ENCODE results near the gene FNDC3B.

The FNDC3B gene

GRCh38 chr3:172370419-172370818 is 331.0 kb downstream of the FNDC3B start:
- Histone ChIP-seq H3K4me1 (ENCODE audit: control insufficient read depth, insufficient read depth, low read length, poor library complexity, severe bottlenecking) (no peaks in the 10 kb centered on the region), H3K36me3 (ENCODE audit: control insufficient read depth, insufficient read depth, low read length) (peaks cover 88% of the 10 kb centered on the region), H3K4me3 (ENCODE audit: extremely low read depth, insufficient read depth, low read length, poor library complexity, severe bottlenecking) (no peak overlapping the region), H3K9me3 (ENCODE audit: control insufficient read depth, low read length) (no peaks in the 10 kb centered on the region), H3K27ac (ENCODE audit: low read depth, low read length, severe bottlenecking) (no peak overlapping the region)
- WGBS, 2 experiments (ENCODE audit: insufficient coverage in 2 of 2), result 100% methylated on average over 1 of the region's 3 CpGs

- WGBS, 2 experiments (ENCODE audit: insufficient coverage in 2 of 2), result 100% methylated on average over 1 of the region's 4 CpGs; no CpG with 5 or more reads in 1 of the 2 experiments
- Histone ChIP-seq H3K36me3 (ENCODE audit: control insufficient read depth, insufficient read depth, low read length) (peaks cover 86% of the 10 kb centered on the region), H3K27ac (ENCODE audit: low read depth, low read length, severe bottlenecking) (no peak overlapping the region), H3K4me1 (ENCODE audit: control insufficient read depth, insufficient read depth, low read length, poor library complexity, severe bottlenecking) (no peaks in the 10 kb centered on the region), H3K9me3 (ENCODE audit: control insufficient read depth, low read length) (no peaks in the 10 kb centered on the region), H3K4me3 (ENCODE audit: extremely low read depth, insufficient read depth, low read length, poor library complexity, severe bottlenecking) (no peak overlapping the region)
Observed at GRCh38 chr3:172371544-172371943, 332.2 kb downstream of the FNDC3B start.

- H3K36me3 ChIP-seq (ENCODE audit: control insufficient read depth, insufficient read depth, low read length), result peaks cover 88% of the 10 kb centered on the region
- no peak overlapping the region for H3K4me3 ChIP-seq (ENCODE audit: extremely low read depth, insufficient read depth, low read length, poor library complexity, severe bottlenecking)
- no peaks in the 10 kb centered on the region for H3K9me3 ChIP-seq (ENCODE audit: control insufficient read depth, low read length)
- no peaks in the 10 kb centered on the region for H3K4me1 ChIP-seq (ENCODE audit: control insufficient read depth, insufficient read depth, low read length, poor library complexity, severe bottlenecking)
- WGBS, 2 experiments (ENCODE audit: insufficient coverage in 2 of 2), result 89 to 93% methylated on average over 2 to 4 of the region's 4 CpGs
- H3K27ac ChIP-seq (ENCODE audit: low read depth, low read length, severe bottlenecking), result no peak overlapping the region
Observed at GRCh38 chr3:172372895-172373294, 333.5 kb downstream of the FNDC3B start.

- Histone ChIP-seq H3K27ac (ENCODE audit: low read depth, low read length, severe bottlenecking) (no peak overlapping the region), H3K4me3 (ENCODE audit: extremely low read depth, insufficient read depth, low read length, poor library complexity, severe bottlenecking) (no peak overlapping the region), H3K9me3 (ENCODE audit: control insufficient read depth, low read length) (peaks cover 4% of the 10 kb centered on the region), H3K4me1 (ENCODE audit: control insufficient read depth, insufficient read depth, low read length, poor library complexity, severe bottlenecking) (no peaks in the 10 kb centered on the region), H3K36me3 (ENCODE audit: control insufficient read depth, insufficient read depth, low read length) (peaks cover 88% of the 10 kb centered on the region)
- 93 to 98% methylated on average over 3 to 5 of the region's 5 CpGs for WGBS, 2 experiments (ENCODE audit: insufficient coverage in 2 of 2)
Observed at GRCh38 chr3:172373912-172374311, 334.5 kb downstream of the FNDC3B start.

DNA sequence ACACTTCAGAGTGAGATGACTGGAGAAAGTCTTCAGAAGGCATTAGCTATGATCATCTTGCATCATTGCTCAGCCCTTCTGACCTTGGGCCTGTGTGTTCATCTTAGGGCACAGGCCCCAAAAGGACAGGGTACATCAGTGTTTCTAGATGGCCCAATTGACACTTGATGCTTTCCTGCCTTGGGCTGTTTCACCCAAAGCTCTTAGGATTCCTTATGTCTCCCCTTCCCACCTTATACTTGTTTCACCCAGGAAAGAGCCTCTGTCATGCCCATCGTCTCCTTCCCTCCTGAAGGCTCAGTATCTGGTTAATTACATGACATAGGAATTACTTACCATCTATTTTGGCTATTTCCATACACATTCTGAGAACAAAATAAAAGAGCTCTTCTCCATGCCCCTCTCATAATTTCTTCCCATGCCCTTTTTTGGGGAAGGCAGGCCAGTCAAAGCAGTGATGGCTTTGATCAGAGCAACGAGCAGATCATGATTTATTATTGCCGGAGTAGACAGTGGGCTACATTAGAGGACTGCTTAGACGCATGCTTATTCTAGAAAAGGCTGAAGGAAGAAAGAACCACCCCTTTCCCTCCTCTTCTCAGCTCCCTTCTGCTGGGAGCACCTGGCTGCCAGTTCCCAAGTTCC is 335.9 kb downstream of the FNDC3B start:
- Histone ChIP-seq H3K27ac (ENCODE audit: low read depth, low read length, severe bottlenecking) (no peak overlapping the region), H3K9me3 (ENCODE audit: control insufficient read depth, low read length) (peaks cover 9% of the 10 kb centered on the region), H3K4me1 (ENCODE audit: control insufficient read depth, insufficient read depth, low read length, poor library complexity, severe bottlenecking) (no peaks in the 10 kb centered on the region), H3K4me3 (ENCODE audit: extremely low read depth, insufficient read depth, low read length, poor library complexity, severe bottlenecking) (no peak overlapping the region), H3K36me3 (ENCODE audit: control insufficient read depth, insufficient read depth, low read length) (peaks cover 94% of the 10 kb centered on the region)
- WGBS, 2 experiments (ENCODE audit: insufficient coverage in 2 of 2), result 91 to 100% methylated on average over 4 of the region's 4 CpGs

DNA sequence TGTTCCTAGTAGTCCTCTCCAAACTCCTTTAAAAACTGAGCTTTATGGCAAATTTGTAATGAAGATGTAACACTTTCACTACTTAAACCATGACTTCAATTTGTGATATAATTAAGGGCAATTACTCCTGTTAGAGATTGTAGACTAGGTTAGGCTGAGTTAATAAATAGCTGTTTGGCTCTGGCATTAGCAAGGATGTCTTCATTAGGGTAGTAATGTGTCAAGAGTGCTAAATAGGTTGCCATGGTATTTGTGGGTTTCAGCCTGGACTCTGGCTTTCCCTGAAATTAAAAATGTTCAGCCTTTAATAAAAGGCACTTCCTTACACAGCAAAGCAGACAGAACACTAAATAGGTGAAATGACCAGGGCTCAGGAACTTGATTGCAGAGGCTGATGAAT is 337.0 kb downstream of the FNDC3B start:
- H3K4me3 ChIP-seq (ENCODE audit: extremely low read depth, insufficient read depth, low read length, poor library complexity, severe bottlenecking), result no peak overlapping the region
- H3K36me3 ChIP-seq (ENCODE audit: control insufficient read depth, insufficient read depth, low read length), result peaks cover 93% of the 10 kb centered on the region
- no peak overlapping the region for H3K27ac ChIP-seq (ENCODE audit: low read depth, low read length, severe bottlenecking)
- H3K4me1 ChIP-seq (ENCODE audit: control insufficient read depth, insufficient read depth, low read length, poor library complexity, severe bottlenecking), result no peaks in the 10 kb centered on the region
- peaks cover 12% of the 10 kb centered on the region for H3K9me3 ChIP-seq (ENCODE audit: control insufficient read depth, low read length)

- 94 to 100% methylated on average over 3 to 4 of the region's 4 CpGs for WGBS, 2 experiments (ENCODE audit: insufficient coverage in 2 of 2)
- H3K27ac ChIP-seq (ENCODE audit: low read depth, low read length, severe bottlenecking), result no peak overlapping the region
- H3K9me3 ChIP-seq (ENCODE audit: control insufficient read depth, low read length), result peaks cover 12% of the 10 kb centered on the region
- no peaks in the 10 kb centered on the region for H3K4me1 ChIP-seq (ENCODE audit: control insufficient read depth, insufficient read depth, low read length, poor library complexity, severe bottlenecking)
- H3K4me3 ChIP-seq (ENCODE audit: extremely low read depth, insufficient read depth, low read length, poor library complexity, severe bottlenecking), result no peak overlapping the region
- H3K36me3 ChIP-seq (ENCODE audit: control insufficient read depth, insufficient read depth, low read length), result peaks cover 88% of the 10 kb centered on the region
Observed at GRCh38 chr3:172376881-172377280, 337.5 kb downstream of the FNDC3B start.

DNA sequence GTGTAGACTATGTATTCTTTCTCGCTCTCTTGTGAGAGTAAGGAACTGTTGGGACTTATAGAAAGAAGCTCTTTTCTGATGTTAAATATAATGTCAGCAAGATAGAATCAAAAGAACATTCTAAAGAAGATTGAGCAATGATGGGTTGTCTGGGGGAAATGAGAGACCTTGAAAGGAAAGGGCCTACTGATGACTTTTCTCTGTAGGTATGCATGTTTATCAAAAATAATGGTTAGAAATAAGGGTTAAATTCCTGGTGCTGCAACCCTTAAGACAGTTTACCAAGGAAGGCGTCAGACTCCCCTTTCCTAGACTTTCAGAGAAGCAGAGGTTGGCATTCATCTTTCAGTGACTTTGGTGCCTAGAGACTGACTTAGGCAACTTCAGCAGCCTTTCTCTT is 339.1 kb downstream of the FNDC3B start:
- no peak overlapping the region for H3K4me3 ChIP-seq (ENCODE audit: extremely low read depth, insufficient read depth, low read length, poor library complexity, severe bottlenecking)
- no peaks in the 10 kb centered on the region for H3K4me1 ChIP-seq (ENCODE audit: control insufficient read depth, insufficient read depth, low read length, poor library complexity, severe bottlenecking)
- peaks cover 12% of the 10 kb centered on the region for H3K9me3 ChIP-seq (ENCODE audit: control insufficient read depth, low read length)
- no peak overlapping the region for H3K27ac ChIP-seq (ENCODE audit: low read depth, low read length, severe bottlenecking)
- 100% methylated on average over 1 of the region's 2 CpGs for WGBS, 2 experiments (ENCODE audit: insufficient coverage in 2 of 2)
- H3K36me3 ChIP-seq (ENCODE audit: control insufficient read depth, insufficient read depth, low read length), result peaks cover 77% of the 10 kb centered on the region

GRCh38 chr3:172379372-172379771 is 340.0 kb downstream of the FNDC3B start:
- H3K36me3 ChIP-seq (ENCODE audit: control insufficient read depth, insufficient read depth, low read length), result peaks cover 71% of the 10 kb centered on the region

GRCh38 chr3:172380632-172381031 is 341.3 kb downstream of the FNDC3B start:
- 94 to 96% methylated on average over 2 of the region's 2 CpGs for WGBS, 2 experiments (ENCODE audit: insufficient coverage in 2 of 2)
- H3K4me3 ChIP-seq (ENCODE audit: extremely low read depth, insufficient read depth, low read length, poor library complexity, severe bottlenecking), result no peak overlapping the region
- H3K36me3 ChIP-seq (ENCODE audit: control insufficient read depth, insufficient read depth, low read length), result peaks cover 71% of the 10 kb centered on the region
- no peak overlapping the region for H3K27ac ChIP-seq (ENCODE audit: low read depth, low read length, severe bottlenecking)
- peaks cover 12% of the 10 kb centered on the region for H3K9me3 ChIP-seq (ENCODE audit: control insufficient read depth, low read length)
- H3K4me1 ChIP-seq (ENCODE audit: control insufficient read depth, insufficient read depth, low read length, poor library complexity, severe bottlenecking), result no peaks in the 10 kb centered on the region

More at GRCh38 chr3:172379372-172379771, 340.0 kb downstream of the FNDC3B start:
- Histone ChIP-seq H3K9me3 (ENCODE audit: control insufficient read depth, low read length) (peaks cover 12% of the 10 kb centered on the region), H3K4me3 (ENCODE audit: extremely low read depth, insufficient read depth, low read length, poor library complexity, severe bottlenecking) (no peak overlapping the region), H3K27ac (ENCODE audit: low read depth, low read length, severe bottlenecking) (no peak overlapping the region), H3K4me1 (ENCODE audit: control insufficient read depth, insufficient read depth, low read length, poor library complexity, severe bottlenecking) (no peaks in the 10 kb centered on the region)
- WGBS, 2 experiments (ENCODE audit: insufficient coverage in 2 of 2), result 100% methylated on average over 1 of the region's 2 CpGs

DNA sequence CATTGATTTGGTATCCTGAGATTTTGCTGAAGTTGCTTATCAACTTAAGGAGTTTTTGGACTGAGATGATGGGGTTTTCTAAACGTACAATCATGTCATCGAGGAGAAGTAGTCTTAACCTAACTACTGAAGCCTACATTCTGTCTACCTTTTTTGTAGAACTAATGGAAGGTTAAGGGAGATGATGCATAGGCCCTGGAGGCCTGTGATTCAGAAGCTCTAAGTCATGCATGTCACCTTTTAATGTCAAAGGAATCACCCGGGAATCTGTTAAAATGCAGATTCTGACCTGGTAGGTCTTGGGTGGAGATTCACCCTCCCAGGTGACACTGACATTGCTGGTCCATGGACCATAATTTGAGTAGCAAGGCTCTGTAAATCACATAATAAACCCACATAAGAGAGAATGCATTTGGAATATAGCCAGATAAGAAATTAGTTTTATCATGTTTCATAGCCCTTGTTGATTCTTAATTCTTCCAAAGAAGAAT is 344.0 kb downstream of the FNDC3B start:
- H3K36me3 ChIP-seq (ENCODE audit: control insufficient read depth, insufficient read depth, low read length), result peaks cover 60% of the 10 kb centered on the region
- no peak overlapping the region for H3K27ac ChIP-seq (ENCODE audit: low read depth, low read length, severe bottlenecking)
- no peak overlapping the region for H3K4me3 ChIP-seq (ENCODE audit: extremely low read depth, insufficient read depth, low read length, poor library complexity, severe bottlenecking)
- WGBS, 2 experiments (ENCODE audit: insufficient coverage in 2 of 2), result 89 to 100% methylated on average over 1 of the region's 3 CpGs
- H3K4me1 ChIP-seq (ENCODE audit: control insufficient read depth, insufficient read depth, low read length, poor library complexity, severe bottlenecking), result no peaks in the 10 kb centered on the region
- H3K9me3 ChIP-seq (ENCODE audit: control insufficient read depth, low read length), result peaks cover 12% of the 10 kb centered on the region
